ENCODE results near the gene GANAB.

DNA sequence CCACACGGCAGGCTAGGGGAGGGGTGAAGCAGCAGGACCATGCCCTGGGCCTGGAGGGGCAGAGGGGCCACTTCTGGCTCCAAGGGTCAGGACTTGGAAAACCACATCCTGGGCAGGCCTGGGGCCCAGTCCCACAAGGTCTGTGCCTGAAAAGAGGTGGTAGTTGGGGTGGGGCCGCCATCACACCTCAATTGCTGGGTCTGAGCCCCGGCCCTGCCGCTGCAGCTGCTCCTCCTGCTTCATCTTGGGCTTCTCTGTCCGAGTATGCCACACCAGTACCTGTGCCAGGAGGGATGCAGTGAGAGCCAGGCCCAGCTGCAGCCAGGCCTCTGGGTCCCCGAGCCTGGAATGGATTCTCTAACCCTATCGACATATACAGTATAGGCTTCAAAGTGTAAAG, 30.9 kb downstream of the GANAB start:
- TF ChIP-seq, protein P1, sequence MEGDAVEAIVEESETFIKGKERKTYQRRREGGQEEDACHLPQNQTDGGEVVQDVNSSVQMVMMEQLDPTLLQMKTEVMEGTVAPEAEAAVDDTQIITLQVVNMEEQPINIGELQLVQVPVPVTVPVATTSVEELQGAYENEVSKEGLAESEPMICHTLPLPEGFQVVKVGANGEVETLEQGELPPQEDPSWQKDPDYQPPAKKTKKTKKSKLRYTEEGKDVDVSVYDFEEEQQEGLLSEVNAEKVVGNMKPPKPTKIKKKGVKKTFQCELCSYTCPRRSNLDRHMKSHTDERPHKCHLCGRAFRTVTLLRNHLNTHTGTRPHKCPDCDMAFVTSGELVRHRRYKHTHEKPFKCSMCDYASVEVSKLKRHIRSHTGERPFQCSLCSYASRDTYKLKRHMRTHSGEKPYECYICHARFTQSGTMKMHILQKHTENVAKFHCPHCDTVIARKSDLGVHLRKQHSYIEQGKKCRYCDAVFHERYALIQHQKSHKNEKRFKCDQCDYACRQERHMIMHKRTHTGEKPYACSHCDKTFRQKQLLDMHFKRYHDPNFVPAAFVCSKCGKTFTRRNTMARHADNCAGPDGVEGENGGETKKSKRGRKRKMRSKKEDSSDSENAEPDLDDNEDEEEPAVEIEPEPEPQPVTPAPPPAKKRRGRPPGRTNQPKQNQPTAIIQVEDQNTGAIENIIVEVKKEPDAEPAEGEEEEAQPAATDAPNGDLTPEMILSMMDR (conservative IDR thresholded peaks at IDR 0.05 in 1 of 2, IDR thresholded peaks at IDR 0.05 in 1 of 2; ENCODE audit: low read depth in 1 of 2, low read length in 2 of 2) = no peak
- TF ChIP-seq EZH2 (IDR thresholded peaks at IDR 0.05; ENCODE audit: low read length, missing control alignments) = no peak

All from fibroblast of lung (primary cell).